ENCODE data around the gene TMEM134. TPM values are rescaled to one million over a fixed set of nuclear protein-coding genes. Genes with fewer than 3 reads are reported as not detected.

Gene TMEM134
- total RNA-seq, 1 donor from 2014 or later: 38.0 TPM

DNA sequence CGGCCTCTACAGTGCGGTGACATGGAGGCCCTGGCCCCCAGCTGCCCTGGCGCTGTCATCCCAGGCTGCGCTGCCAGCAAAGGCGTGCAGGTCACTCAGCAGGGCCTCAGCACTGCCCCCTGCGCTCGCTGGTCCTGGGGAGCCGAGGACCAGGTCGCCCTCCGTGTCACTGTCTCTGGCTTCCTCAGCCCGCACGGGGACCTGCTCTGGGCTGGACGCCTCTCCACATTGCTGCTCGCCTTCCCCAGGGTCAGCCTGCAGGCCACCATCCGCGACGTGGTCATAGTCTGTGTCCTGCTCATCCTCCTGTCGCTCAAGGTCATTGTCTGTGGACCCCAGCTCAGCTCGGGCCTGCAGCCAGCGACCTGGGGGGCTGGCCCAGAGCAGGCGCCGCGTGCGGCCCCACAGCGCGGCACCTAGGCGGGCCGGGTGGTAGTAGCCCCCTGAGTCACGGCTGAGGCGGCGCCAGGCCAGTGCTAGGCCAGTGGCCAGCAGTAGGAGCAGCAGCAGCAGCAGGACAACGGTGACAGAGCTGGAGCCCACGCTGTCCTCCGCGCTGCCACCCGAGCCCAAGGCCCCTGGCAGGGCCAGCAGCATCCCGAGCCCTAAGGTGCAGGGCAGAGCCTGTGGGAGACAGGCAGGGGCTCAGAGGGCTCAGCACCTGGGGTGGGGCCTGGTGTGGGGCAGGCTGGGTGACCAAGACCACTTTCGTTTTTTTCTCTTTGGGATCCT lies 33.2 kb downstream of the TMEM134 start:
- Histone ChIP-seq H3K27me3 (ENCODE audit: insufficient read depth, low read length) (no peaks in the 10 kb centered on the region), H3K79me2 (ENCODE audit: insufficient read depth, low read length) (no peaks in the 10 kb centered on the region), H3K36me3 (ENCODE audit: insufficient read depth, low read length) (peaks cover 8% of the 10 kb centered on the region), H3K4me2 (ENCODE audit: low read length) (no peak overlapping the region), H4K20me1 (ENCODE audit: insufficient read depth, low read length) (peaks cover 6% of the 10 kb centered on the region), H3K9me3 (ENCODE audit: insufficient read depth, low read depth, low read length) (no peaks in the 10 kb centered on the region), H3K4me3 (ENCODE audit: insufficient read depth, low read depth, low read length) (no peak overlapping the region), H3K27ac (ENCODE audit: low read depth, low read length) (no peak overlapping the region), H3K4me1 (ENCODE audit: insufficient read depth, low read length) (peaks cover 13% of the 10 kb centered on the region), H2AFZ (ENCODE audit: low read depth, low read length) (no peak overlapping the region), H3K9ac (ENCODE audit: low read length) (no peak overlapping the region)
- FAIRE-seq: no peak
- Mint-ChIP-seq H3K4me1 (ENCODE audit: low read depth, unreplicated experiment) (peaks cover 7% of the 10 kb centered on the region), H3K27ac (ENCODE audit: unreplicated experiment) (no peak overlapping the region), H3K27me3 (ENCODE audit: low read depth, unreplicated experiment) (no peaks in the 10 kb centered on the region), H3K4me3 (ENCODE audit: unreplicated experiment) (no peak overlapping the region), H3K9me3 (ENCODE audit: unreplicated experiment) (no peaks in the 10 kb centered on the region), H3K36me3 (ENCODE audit: low read depth, unreplicated experiment) (peaks cover 9% of the 10 kb centered on the region)
- no peak for DNase-seq (ENCODE audit: low read depth)
- TF ChIP-seq CTCF (IDR thresholded peaks at IDR 0.05; ENCODE audit: insufficient read depth, low read depth, low read length) (no peak), EZH2 (IDR thresholded peaks at IDR 0.05; ENCODE audit: insufficient read depth, low read length) (no peak)

DNA sequence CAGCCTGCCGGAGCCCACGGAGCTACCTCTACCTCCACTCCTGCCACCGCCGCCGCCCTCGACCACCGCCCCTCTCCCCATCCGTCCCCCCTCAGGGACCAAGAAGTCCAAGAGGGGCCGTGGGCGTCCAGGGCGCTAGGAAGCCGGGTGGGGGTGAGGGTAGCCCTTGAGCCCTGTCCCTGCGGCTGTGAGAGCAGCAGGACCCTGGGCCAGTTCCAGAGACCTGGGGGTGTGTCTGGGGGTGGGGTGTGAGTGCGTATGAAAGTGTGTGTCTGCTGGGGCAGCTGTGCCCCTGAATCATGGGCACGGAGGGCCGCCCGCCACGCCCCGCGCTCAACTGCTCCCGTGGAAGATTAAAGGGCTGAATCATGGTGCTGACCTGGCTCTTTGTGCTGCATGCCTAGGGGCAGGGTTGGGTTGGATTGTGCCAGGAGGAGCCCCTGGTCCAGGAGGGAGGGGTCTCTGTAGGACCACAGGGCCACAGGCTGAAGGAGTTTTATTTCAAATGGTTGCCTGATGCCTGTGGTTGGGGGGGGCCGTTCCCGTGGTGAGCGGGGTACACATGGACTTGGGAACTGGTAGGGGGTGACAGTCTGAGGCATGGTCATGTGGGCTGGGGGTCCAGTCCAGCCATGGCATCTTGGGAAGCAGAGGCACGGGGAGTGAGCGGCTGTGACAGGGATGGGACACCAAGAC lies 33.9 kb downstream of the TMEM134 start:
- Histone ChIP-seq H3K4me1 (ENCODE audit: insufficient read depth, low read length) (peaks cover 13% of the 10 kb centered on the region), H3K4me2 (ENCODE audit: low read length) (no peak overlapping the region), H3K9me3 (ENCODE audit: insufficient read depth, low read depth, low read length) (no peaks in the 10 kb centered on the region), H3K9ac (ENCODE audit: low read length) (no peak overlapping the region), H4K20me1 (ENCODE audit: insufficient read depth, low read length) (no peaks in the 10 kb centered on the region), H3K79me2 (ENCODE audit: insufficient read depth, low read length) (peaks cover 7% of the 10 kb centered on the region), H3K27ac (ENCODE audit: low read depth, low read length) (no peak overlapping the region), H3K36me3 (ENCODE audit: insufficient read depth, low read length) (peaks cover 8% of the 10 kb centered on the region), H3K4me3 (ENCODE audit: insufficient read depth, low read depth, low read length) (no peak overlapping the region), H2AFZ (ENCODE audit: low read depth, low read length) (no peak overlapping the region), H3K27me3 (ENCODE audit: insufficient read depth, low read length) (no peaks in the 10 kb centered on the region)
- Mint-ChIP-seq H3K4me3 (ENCODE audit: unreplicated experiment) (no peak overlapping the region), H3K27ac (ENCODE audit: unreplicated experiment) (no peak overlapping the region), H3K27me3 (ENCODE audit: low read depth, unreplicated experiment) (no peaks in the 10 kb centered on the region), H3K9me3 (ENCODE audit: unreplicated experiment) (no peaks in the 10 kb centered on the region), H3K36me3 (ENCODE audit: low read depth, unreplicated experiment) (peaks cover 9% of the 10 kb centered on the region), H3K4me1 (ENCODE audit: low read depth, unreplicated experiment) (peaks cover 7% of the 10 kb centered on the region)
- TF ChIP-seq EZH2 (IDR thresholded peaks at IDR 0.05; ENCODE audit: insufficient read depth, low read length) (no peak), CTCF (IDR thresholded peaks at IDR 0.05; ENCODE audit: insufficient read depth, low read depth, low read length) (no peak)
- DNase-seq (ENCODE audit: low read depth): no peak
- FAIRE-seq: no peak
